CD4-positive, alpha-beta memory T cell (primary cell): ENCODE data around the gene SEC14L2. TPM values are rescaled to one million over a fixed set of nuclear protein-coding genes. Genes with fewer than 3 reads are reported as not detected.

ENCODE experiments used
- CTCF ChIA-PET: fragments of 350-600 bp; sonication (Branson Sonifier 250); formaldehyde crosslinking; loops from one replicate; lab custom pipeline; 2021; ENCODE audit warnings: inconsistent platforms; ENCODE audit not compliant: partially characterized antibody; lab: Charles Lee
- POLR2A ChIA-PET: fragments of 350-600 bp; sonication (Branson Sonifier 250); formaldehyde crosslinking; loops from one replicate; lab custom pipeline; 2021; ENCODE audit not compliant: partially characterized antibody; lab: Charles Lee
- DNase-seq, 5 donors: peaks; one replicate each; pipeline versions ENCODE4 v3.0.0 to v3.0.0-alpha.2; 2020 to 2022; ENCODE audit warnings: mixed read lengths in 1 of 5
- H3K27ac ChIP-seq: one replicate; pipeline ENCODE4 v1.7.0; 2013; ENCODE audit warnings: low read depth, low read length
- H3K27me3 ChIP-seq: 2 replicates; pipeline ENCODE4 v1.7.0; 2013; ENCODE audit warnings: mild to moderate bottlenecking, low read length, moderate library complexity; ENCODE audit not compliant: insufficient read depth
- H3K36me3 ChIP-seq: 2 replicates; pipeline ENCODE4 v1.7.0; 2013; ENCODE audit warnings: mild to moderate bottlenecking, low read length, moderate library complexity; ENCODE audit not compliant: insufficient read depth
- H3K4me1 ChIP-seq: 2 replicates; pipeline ENCODE4 v1.7.0; 2013; ENCODE audit warnings: mild to moderate bottlenecking, low read length, moderate library complexity; ENCODE audit not compliant: insufficient read depth
- H3K4me3 ChIP-seq, 2 donors: one replicate each; pipeline ENCODE4 v1.7.0; 2013; ENCODE audit warnings: low read length in 2 of 2, mild to moderate bottlenecking in 1 of 2
- H3K9me3 ChIP-seq, 2 donors: one replicate each; pipeline ENCODE4 v1.7.0; 2013; ENCODE audit warnings: low read length in 2 of 2, control low read depth in 1 of 2; ENCODE audit not compliant: control insufficient read depth in 1 of 2
- H3K27ac Mint-ChIP-seq, 7 donors: one replicate each; pipeline ENCODE4 v1.8.0; 2020 to 2021; ENCODE audit warnings: mixed read lengths in 7 of 7, mild to moderate bottlenecking in 6 of 7, inconsistent platforms in 3 of 7, moderate library complexity in 3 of 7
- H3K27me3 Mint-ChIP-seq, 2 donors: one replicate each; pipeline ENCODE4 v1.8.0; 2020 to 2021; ENCODE audit warnings: mixed read lengths in 2 of 2
- H3K36me3 Mint-ChIP-seq, 2 donors: one replicate each; pipeline ENCODE4 v1.8.0; 2020 to 2021; ENCODE audit warnings: mixed read lengths in 2 of 2, inconsistent platforms in 1 of 2, mild to moderate bottlenecking in 1 of 2
- H3K4me1 Mint-ChIP-seq, 4 donors: one replicate each; pipeline ENCODE4 v1.8.0; 2020 to 2021; ENCODE audit warnings: mixed read lengths in 4 of 4, mild to moderate bottlenecking in 1 of 4
- H3K4me3 Mint-ChIP-seq, 8 donors: one replicate each; pipeline ENCODE4 v1.8.0; 2020 to 2021; ENCODE audit warnings: mixed read lengths in 8 of 8, mild to moderate bottlenecking in 7 of 8, moderate library complexity in 6 of 8, inconsistent platforms in 3 of 8
- H3K9me3 Mint-ChIP-seq, 8 donors: one replicate each; pipeline ENCODE4 v1.8.0; 2020 to 2021; ENCODE audit warnings: mixed read lengths in 8 of 8, mild to moderate bottlenecking in 5 of 8, inconsistent platforms in 3 of 8, moderate library complexity in 1 of 8
- intact Hi-C: fragments of 100-400 bp; cut with micrococcal nuclease; formaldehyde crosslinking; loops from one replicate; pipeline ENCODE4 v1.15.1; 2023
- polyA plus RNA-seq, 2 donors: library from polyadenylated mRNA; unstranded; fragments of 300-500 nt; fragmentation: Illumina TruSeq; gene quantifications; one replicate each; pipeline ENCODE4 v1.2.3, GENCODE V29; 2021
- total RNA-seq, 2 experiments: library from RNA; stranded (reverse); gene quantifications; one replicate each; pipeline ENCODE4 v1.2.3, GENCODE V29; 2021

SEC14L2 gene
- total and polyA plus RNA-seq, 4 experiments from 2014 or later: 6.0 to 13.8 (median 9.2) TPM

GRCh38 chr22:30375312-30375849, 21.4 kb upstream of the SEC14L2 start:
- H3K4me3 ChIP-seq: no peak overlapping the region
- Mint-ChIP-seq H3K4me1 (no peaks in the 10 kb centered on the region), H3K36me3 (peaks cover 0 to under 1% of the 10 kb centered on the region in 2 donors), H3K27me3 (no peaks in the 10 kb centered on the region), H3K4me3 (no peak overlapping the region), H3K27ac (peak overlapping the region in 2 of 7 donors; percentile 49 to 83), H3K9me3 (no peaks in the 10 kb centered on the region)
- H3K27me3 ChIP-seq: no peaks in the 10 kb centered on the region
- H3K4me1 ChIP-seq: no peaks in the 10 kb centered on the region
- no peaks in the 10 kb centered on the region for H3K36me3 ChIP-seq
- POLR2A ChIA-PET: interaction anchor here (0.6 kb wide), 1 partner anchor 710 kb away, joined by 3 read pairs; no protein-coding TSS in a partner anchor
- intact Hi-C loops: no loop called here
- H3K9me3 ChIP-seq: no peaks in the 10 kb centered on the region
- DNase-seq: no peak
- CTCF ChIA-PET: interaction anchor here (0.8 to 1.4 kb wide), 3 partner anchors 10 to 87 kb away, joined by 3 to 5 read pairs (median 4); partner anchors contain the start of gene RNF215
- H3K27ac ChIP-seq: no peak overlapping the region

GRCh38 chr22:30380011-30380410, 16.8 kb upstream of the SEC14L2 start:
- Mint-ChIP-seq H3K27ac (no peak overlapping the region), H3K4me3 (no peak overlapping the region), H3K27me3 (no peaks in the 10 kb centered on the region), H3K9me3 (no peaks in the 10 kb centered on the region), H3K4me1 (no peaks in the 10 kb centered on the region), H3K36me3 (peaks cover 0 to 3% of the 10 kb centered on the region in 2 donors)
- Histone ChIP-seq H3K27ac (no peak overlapping the region), H3K9me3 (no peaks in the 10 kb centered on the region), H3K4me3 (no peak overlapping the region), H3K27me3 (no peaks in the 10 kb centered on the region), H3K4me1 (no peaks in the 10 kb centered on the region), H3K36me3 (no peaks in the 10 kb centered on the region)
- intact Hi-C loops: no loop called here
- DNase-seq: no peak
- ChIA-PET CTCF (interaction anchor here (1.6 to 14.6 kb wide), 3 partner anchors 11 to 272 kb away, joined by 4 to 392 read pairs (median 6); partner anchors contain the start of gene CASTOR1), POLR2A (interaction anchor here (1.1 kb wide), 1 partner anchor 73 kb away, joined by 3 read pairs; no protein-coding TSS in a partner anchor)

DNA sequence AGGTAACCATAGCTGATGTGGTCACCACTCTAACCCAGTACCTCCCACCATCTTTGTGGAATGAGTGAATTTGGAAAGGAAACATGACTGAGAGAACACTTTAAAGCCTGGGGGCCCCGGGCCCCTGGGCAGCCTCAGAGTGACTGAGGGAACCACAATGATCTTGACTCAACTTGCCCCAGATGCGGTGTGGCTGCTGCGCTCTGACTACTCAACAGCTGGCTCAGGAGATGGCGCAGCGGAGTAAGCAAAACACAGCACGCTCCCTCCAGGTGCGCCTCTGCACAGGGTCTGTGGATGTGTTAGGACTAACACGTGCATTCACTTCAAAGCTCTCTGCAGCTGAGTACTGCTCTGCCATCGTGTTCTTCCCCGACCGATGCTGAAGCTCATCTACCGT, 15.6 kb upstream of the SEC14L2 start:
- H3K27me3 ChIP-seq: no peaks in the 10 kb centered on the region
- Mint-ChIP-seq H3K4me3 (no peak overlapping the region), H3K36me3 (peaks cover 0 to 3% of the 10 kb centered on the region in 2 donors), H3K9me3 (no peaks in the 10 kb centered on the region), H3K27ac (no peak overlapping the region), H3K27me3 (no peaks in the 10 kb centered on the region), H3K4me1 (peaks cover 0 to 2% (median 1%) of the 10 kb centered on the region in 4 donors)
- no peaks in the 10 kb centered on the region for H3K4me1 ChIP-seq
- intact Hi-C loops: no loop called here
- no peaks in the 10 kb centered on the region for H3K9me3 ChIP-seq
- no peak for DNase-seq
- H3K36me3 ChIP-seq: no peaks in the 10 kb centered on the region
- H3K27ac ChIP-seq: no peak overlapping the region
- H3K4me3 ChIP-seq: no peak overlapping the region
- POLR2A ChIA-PET: interaction anchor here (1.3 kb wide), 1 partner anchor 92 kb away, joined by 4 read pairs; the partner anchor contains the start of gene CASTOR1
- CTCF ChIA-PET: interaction anchor here (0.8 to 14.6 kb wide), 4 partner anchors 94 to 273 kb away, joined by 3 to 392 read pairs (median 4); partner anchors contain the start of gene CASTOR1

- H3K4me3 ChIP-seq: no peak overlapping the region
- no peak overlapping the region for H3K4me3 Mint-ChIP-seq
Observed at GRCh38 chr22:30382340-30382739, 14.5 kb upstream of the SEC14L2 start.

GRCh38 chr22:30383061-30383460, 13.8 kb upstream of the SEC14L2 start:
- ChIA-PET POLR2A (interaction anchor here (1.2 kb wide), 1 partner anchor 94 kb away, joined by 4 read pairs; the partner anchor contains the start of gene CASTOR1), CTCF (interaction anchor here (0.9 to 14.6 kb wide), 5 partner anchors 16 to 275 kb away, joined by 3 to 392 read pairs (median 3); partner anchors contain the start of gene CASTOR1)
- Histone ChIP-seq H3K27ac (no peak overlapping the region), H3K27me3 (no peaks in the 10 kb centered on the region), H3K9me3 (no peaks in the 10 kb centered on the region), H3K36me3 (no peaks in the 10 kb centered on the region), H3K4me1 (peaks cover 9% of the 10 kb centered on the region), H3K4me3 (no peak overlapping the region)
- H3K27me3 Mint-ChIP-seq: peaks cover 0 to 2% of the 10 kb centered on the region in 2 donors
- intact Hi-C loops: no loop called here
- peaks cover 0 to 3% of the 10 kb centered on the region in 2 donors for H3K36me3 Mint-ChIP-seq
- no peaks in the 10 kb centered on the region for H3K9me3 Mint-ChIP-seq
- H3K4me3 Mint-ChIP-seq: no peak overlapping the region
- peaks cover 5 to 7% (median 6%) of the 10 kb centered on the region in 4 donors for H3K4me1 Mint-ChIP-seq
- no peak for DNase-seq
- H3K27ac Mint-ChIP-seq: peak overlapping the region in 1 of 7 donors; percentile 59

More at GRCh38 chr22:30382340-30382739, 14.5 kb upstream of the SEC14L2 start:
- no peaks in the 10 kb centered on the region for H3K36me3 ChIP-seq
- intact Hi-C loops: no loop called here
- Mint-ChIP-seq H3K4me1 (peaks cover 1 to 6% (median 4%) of the 10 kb centered on the region in 4 donors), H3K36me3 (peaks cover 0 to 3% of the 10 kb centered on the region in 2 donors), H3K27me3 (peaks cover 0 to under 1% of the 10 kb centered on the region in 2 donors), H3K27ac (no peak overlapping the region), H3K9me3 (no peaks in the 10 kb centered on the region)
- no peak overlapping the region for H3K27ac ChIP-seq
- peaks cover 6% of the 10 kb centered on the region for H3K4me1 ChIP-seq
- H3K9me3 ChIP-seq: no peaks in the 10 kb centered on the region
- POLR2A ChIA-PET: interaction anchor here (1.2 kb wide), 1 partner anchor 94 kb away, joined by 4 read pairs; the partner anchor contains the start of gene CASTOR1
- no peak for DNase-seq
- CTCF ChIA-PET: interaction anchor here (0.9 to 14.6 kb wide), 5 partner anchors 15 to 274 kb away, joined by 3 to 392 read pairs (median 3); partner anchors contain the start of gene CASTOR1
- no peaks in the 10 kb centered on the region for H3K27me3 ChIP-seq

DNA sequence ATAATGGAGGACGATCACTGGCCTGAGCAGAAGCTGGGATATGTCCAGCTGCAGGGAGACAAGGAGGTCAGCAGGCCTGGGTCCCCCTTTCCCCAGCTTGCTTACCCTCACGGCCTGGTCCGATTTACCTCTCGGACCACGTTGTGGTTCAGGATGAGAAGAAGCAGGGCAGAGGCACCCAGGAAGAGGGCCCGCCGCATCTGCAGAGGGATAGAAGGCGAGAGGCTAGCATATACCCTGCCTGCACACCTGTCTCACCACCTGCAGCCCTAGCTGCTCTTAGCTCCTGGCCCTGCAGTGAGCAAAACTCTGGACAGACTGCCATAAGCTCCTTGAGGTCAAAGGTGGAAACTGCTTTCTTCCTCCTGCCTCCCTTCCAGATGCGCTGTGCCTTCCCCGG, 10.9 kb upstream of the SEC14L2 start:
- CTCF ChIA-PET: interaction anchor here (0.8 to 16.0 kb wide), 11 partner anchors 11 to 762 kb away, joined by 3 to 392 read pairs (median 5); partner anchors contain the start of genes CASTOR1 and MTFP1

More for the DNA sequence above, 10.9 kb upstream of the SEC14L2 start:
- no peaks in the 10 kb centered on the region for H3K9me3 ChIP-seq
- H3K4me3 ChIP-seq: no peak overlapping the region
- intact Hi-C loops: loop anchor here (2.0 kb wide), 1 partner anchor 29 kb away; the partner anchor contains the start of genes CCDC157 and SF3A1
- Mint-ChIP-seq H3K4me3 (peak overlapping the region in 6 of 8 donors; percentile 28 to 81 (median 50)), H3K9me3 (no peaks in the 10 kb centered on the region), H3K4me1 (peaks cover 5 to 8% (median 6%) of the 10 kb centered on the region in 4 donors), H3K27ac (peak overlapping the region in 3 of 7 donors; percentile 0 to 60 (median 18)), H3K36me3 (peaks cover 0 to under 1% of the 10 kb centered on the region in 2 donors), H3K27me3 (peaks cover 0 to 2% of the 10 kb centered on the region in 2 donors)
- POLR2A ChIA-PET: interaction anchor here (0.8 to 4.3 kb wide), 4 partner anchors 75 to 109 kb away, joined by 3 to 90 read pairs (median 4); partner anchors contain the start of gene CASTOR1
- H3K4me1 ChIP-seq: peaks cover 9% of the 10 kb centered on the region
- H3K27ac ChIP-seq: no peak overlapping the region
- H3K36me3 ChIP-seq: no peaks in the 10 kb centered on the region
- DNase-seq: no peak
- H3K27me3 ChIP-seq: no peaks in the 10 kb centered on the region
